Right lobe of liver (tissue), 4 donors: ENCODE results near the gene SCTR.

Experiments used
- POLR2A ChIP-seq: fragments of 450-650 bp; IDR thresholded peaks from one replicate; pipeline ENCODE4 v1.6.1; 2017; ENCODE audit warnings: antibody characterized with exemption, mild to moderate bottlenecking
- TF ChIP-seq, protein P1 (sequence below), 4 donors: fragments of 200-600 bp in 3 of 4; fragments of 450-650 bp in 1 of 4; IDR thresholded peaks; one replicate each; pipeline versions ENCODE4 v1.5.1 to v1.8.0; 2016 to 2022; ENCODE audit warnings: antibody characterized with exemption in 4 of 4, mild to moderate bottlenecking in 2 of 4
- donor health status: DM: no; HTN: no; CAD: no.
- donor health status: DM: no; HTN: no; CAD: no.
- donor health status: DM: no; HTN: yes; CAD: no.

DNA sequence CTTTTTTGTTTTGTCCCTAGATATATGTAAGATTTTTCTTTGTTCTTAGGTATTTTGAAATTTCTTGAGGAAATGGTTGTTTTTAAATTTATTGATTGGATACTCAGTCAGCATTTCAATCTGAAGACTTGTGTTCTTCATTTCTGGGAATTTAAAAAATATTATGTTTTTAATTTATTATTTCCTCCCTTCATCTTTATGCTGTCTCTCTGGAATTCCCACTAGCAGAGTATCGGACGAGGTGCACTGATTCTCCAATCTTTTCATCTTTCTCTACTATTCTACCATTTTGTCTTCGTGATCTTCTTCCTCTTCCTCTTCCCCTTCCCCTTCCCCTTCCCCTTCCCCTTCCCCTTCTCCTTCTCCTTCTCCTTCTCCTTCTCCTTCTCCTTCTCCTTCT is 12.3 kb downstream of the SCTR start:
- TF ChIP-seq, protein P1, sequence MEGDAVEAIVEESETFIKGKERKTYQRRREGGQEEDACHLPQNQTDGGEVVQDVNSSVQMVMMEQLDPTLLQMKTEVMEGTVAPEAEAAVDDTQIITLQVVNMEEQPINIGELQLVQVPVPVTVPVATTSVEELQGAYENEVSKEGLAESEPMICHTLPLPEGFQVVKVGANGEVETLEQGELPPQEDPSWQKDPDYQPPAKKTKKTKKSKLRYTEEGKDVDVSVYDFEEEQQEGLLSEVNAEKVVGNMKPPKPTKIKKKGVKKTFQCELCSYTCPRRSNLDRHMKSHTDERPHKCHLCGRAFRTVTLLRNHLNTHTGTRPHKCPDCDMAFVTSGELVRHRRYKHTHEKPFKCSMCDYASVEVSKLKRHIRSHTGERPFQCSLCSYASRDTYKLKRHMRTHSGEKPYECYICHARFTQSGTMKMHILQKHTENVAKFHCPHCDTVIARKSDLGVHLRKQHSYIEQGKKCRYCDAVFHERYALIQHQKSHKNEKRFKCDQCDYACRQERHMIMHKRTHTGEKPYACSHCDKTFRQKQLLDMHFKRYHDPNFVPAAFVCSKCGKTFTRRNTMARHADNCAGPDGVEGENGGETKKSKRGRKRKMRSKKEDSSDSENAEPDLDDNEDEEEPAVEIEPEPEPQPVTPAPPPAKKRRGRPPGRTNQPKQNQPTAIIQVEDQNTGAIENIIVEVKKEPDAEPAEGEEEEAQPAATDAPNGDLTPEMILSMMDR (IDR thresholded peaks at IDR 0.05): no peak
- TF ChIP-seq POLR2A: no peak
